Activated T-helper 1 cell treated with Interleukin-2 at 50 U/mL for 16 hours (primary cell): ENCODE results near the gene QSER1.
"Not testable (repeated sequence)": the region's sequence is repeated elsewhere in the genome, so short reads cannot be mapped to it uniquely, and the experiment has no call there.

ENCODE experiments used
- DNase-seq: peaks from one replicate; pipeline ENCODE4 v3.0.0-alpha.2; 2020; ENCODE audit warnings: low read depth

Gene QSER1

DNA sequence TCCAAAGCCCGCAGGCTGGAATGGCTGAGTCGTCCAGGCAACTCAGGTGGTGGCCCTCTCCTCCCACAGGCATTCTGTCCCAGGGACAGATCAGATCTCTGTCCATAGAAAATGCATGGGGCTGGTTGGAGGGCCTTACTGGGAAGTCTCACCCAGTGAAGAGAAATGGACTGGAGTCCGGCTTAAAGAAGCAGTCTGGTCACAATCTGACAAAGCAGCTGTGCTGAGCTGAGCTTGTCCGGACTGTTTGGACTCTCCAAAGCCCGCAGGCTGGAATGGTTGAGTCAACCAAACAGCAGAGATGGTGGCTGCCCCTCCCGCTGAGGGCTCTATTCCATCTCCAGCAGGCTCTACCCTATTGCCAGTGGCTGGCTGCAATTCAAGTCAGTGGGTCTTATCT is 108.7 kb downstream of the QSER1 start:
- DNase-seq: no peak

GRCh38 chr11:33001751-33002542 is 109.3 kb downstream of the QSER1 start:
- DNase-seq: no peak

- DNase-seq: no peak
These were observed 112.6 kb downstream of the QSER1 start for GRCh38 chr11:33005175-33005574.

DNA sequence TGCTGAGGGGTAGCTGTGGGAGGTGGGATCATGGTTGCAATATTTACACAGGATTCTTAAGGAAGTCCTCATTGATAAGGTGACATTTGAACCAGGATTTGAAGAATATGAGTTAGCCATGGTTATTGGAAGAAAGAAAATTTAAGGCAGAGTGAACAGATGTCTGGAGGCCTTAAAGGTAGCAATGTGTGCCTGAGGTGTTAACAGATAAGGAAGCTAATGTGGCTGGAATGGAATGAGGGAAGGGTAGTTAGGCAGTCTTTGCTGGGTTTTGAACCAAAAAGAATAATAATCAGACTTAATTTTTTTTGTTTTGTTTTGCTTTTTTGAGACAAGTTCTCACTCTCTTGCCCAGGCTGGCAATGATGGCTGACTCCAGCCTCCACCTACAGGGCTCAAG is 113.4 kb downstream of the QSER1 start:
- no peak for DNase-seq

DNA sequence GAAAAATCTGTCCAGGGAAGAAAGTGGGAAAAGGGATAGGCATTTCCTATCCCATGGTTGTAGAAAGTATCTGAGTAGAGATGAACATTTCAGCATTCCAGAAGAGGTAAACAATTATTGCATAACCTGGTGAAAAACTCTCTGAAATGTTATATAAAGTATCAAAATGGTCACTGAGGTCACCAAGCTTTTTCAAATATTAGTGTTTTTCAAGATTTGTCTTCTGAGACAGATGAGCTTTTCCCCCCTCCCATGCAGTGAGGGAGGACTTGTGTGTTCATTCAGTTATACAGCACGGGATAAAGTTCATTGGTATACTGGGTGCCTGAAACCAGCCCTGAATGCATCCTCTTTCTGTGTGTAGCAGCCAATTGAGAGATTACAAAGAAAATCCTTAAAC is 121.1 kb downstream of the QSER1 start:
- DNase-seq: no peak

DNA sequence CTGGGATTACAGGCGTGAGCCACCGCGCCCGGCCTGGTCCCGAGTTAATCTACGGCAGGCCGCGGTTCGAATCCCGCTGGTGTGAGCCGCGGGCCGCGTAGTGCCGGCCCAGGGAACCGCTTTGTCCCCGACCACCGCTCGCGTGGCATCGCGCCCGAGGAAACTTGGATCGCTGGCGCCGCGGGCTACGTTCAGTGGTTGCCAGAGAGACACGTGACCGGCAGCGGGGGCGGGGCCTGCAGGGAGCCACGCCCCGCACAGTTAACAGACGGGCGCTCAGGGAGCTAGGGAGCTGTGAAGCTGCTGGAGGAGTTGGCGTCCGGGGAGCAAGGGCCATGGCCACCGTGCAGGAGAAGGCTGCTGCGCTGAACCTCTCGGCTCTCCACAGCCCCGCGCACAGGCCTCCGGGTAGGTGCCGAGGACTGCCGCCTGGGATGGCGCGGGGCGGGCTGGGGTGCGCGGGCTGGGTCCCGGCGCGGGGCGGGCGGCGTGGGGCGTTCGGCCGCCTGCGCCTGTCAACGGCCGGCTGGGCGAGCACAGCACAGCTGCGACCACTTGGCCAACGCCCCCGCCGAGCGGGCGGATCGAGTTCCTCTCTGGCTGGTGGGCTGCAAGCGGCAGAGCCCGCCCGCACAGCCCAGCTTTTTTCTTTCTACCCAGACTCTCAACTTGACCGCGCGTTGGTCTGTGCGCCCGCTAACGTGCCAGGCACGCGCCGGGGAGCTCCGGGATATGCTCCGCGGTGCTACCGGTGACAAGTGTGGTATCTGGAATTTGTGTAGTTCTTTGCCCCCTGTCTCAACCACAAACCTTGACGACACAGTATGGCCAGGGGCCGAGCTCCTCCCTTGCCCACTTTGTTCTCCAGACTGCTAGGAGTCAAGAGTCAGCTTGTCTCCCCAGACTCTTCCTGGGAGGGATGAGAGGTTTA is 123.3 kb downstream of the QSER1 start, which contains the start of gene DEPDC7:
TSS of gene DEPDC7 (plus strand) at position 258 of the 931 bp plus-strand sequence. CDS start at position 336, 78 bp downstream.
- peak; percentile 59 for DNase-seq

GRCh38 chr11:33016654-33017053 is 124.0 kb downstream of the QSER1 start:
- DNase-seq: no peak

DNA sequence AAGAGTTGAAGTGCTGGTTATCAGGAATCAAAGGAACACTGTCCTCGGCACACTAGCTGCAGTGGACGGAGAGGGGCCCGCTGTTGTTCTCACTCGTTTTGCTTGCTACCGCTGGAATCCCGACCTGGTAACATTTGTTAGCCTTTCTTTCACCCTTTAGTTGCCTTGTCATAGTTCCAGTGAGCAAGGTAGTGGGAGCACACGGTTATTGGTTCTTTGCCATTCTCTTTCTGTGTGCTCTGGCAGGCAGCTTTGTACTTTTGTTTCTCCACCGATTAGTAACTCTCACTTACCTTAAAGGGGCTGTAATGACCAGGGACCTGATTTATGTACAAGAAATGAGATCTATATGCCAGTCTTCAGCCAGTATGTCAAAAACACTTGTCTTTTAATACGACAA is 124.9 kb downstream of the QSER1 start:
- no peak for DNase-seq

GRCh38 chr11:33017965-33018364 is 125.4 kb downstream of the QSER1 start:
- DNase-seq: no peak

DNA sequence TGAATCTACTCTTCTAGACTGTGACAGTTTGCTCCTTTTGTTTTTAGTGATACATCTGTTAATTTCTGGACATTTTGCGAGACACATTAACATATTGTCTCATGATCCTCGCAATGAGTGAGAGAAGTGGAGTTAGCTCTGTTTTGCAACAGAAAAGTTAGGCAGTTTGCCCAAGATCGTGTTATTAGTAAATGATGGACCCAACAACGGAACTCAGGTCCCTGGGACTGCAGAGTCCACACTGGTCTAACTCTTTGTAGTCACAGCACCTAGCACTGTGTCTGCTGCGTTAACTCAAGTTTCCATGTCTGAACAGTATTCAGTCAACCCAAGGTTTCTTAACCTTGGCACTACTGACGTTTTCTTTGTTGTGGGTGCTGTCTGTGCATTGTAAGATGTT is 126.2 kb downstream of the QSER1 start:
- DNase-seq: no peak

- no peak for DNase-seq
These were observed 128.9 kb downstream of the QSER1 start for GRCh38 chr11:33021501-33021900.

DNA sequence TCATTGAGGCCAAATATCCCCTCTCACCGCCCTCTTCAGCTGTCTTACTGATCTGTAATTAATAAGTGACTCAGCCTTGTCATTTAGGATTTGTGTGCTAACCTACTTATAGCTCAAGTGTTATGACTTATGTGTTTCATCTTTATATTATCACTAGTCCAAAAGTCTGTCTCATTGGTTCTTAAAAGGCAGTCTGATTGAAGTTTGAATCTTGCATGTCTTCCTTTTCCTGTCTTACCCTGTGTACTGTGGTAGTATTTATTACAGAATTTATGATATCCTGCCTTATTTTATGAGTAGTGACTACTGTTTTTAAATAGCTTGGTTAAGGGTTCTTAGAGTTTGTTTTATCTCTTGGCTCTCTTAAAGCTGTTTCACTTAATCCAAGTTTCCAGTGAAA is 129.3 kb downstream of the QSER1 start:
- no peak for DNase-seq

DNA sequence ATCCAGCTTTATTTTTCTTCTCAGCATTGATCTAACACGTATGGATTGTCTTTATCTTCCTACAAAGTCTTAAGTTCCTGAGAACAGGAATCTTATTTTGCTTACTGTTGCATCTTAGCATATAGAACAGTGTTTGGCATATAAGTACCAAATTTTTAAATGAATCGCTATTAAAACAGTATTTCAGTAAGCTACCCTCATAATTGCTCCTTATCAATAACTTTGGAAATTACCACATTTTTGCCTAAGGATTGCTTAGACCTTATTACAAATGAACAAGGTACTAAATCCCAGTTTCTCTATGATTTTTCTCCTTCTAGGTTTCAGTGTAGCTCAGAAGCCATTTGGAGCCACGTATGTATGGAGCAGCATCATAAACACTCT is 132.7 kb downstream of the QSER1 start:
- DNase-seq: no peak

- no peak for DNase-seq
These were observed 134.6 kb downstream of the QSER1 start for GRCh38 chr11:33027233-33027632.

- DNase-seq: no peak
These were observed 135.4 kb downstream of the QSER1 start for GRCh38 chr11:33027846-33028536.

- DNase-seq: no peak
These were observed 135.9 kb downstream of the QSER1 start for GRCh38 chr11:33028537-33028914.

GRCh38 chr11:33029218-33029617 is 136.6 kb downstream of the QSER1 start:
- not testable (repeated sequence) for DNase-seq
